ENCODE measurements around the gene NCOA3.

The NCOA3 gene

GRCh38 chr20:47647994-47648393, 146.3 kb downstream of the NCOA3 start:
- no peak for ATAC-seq
- TF ChIP-seq GLIS3 (CRISPR knock-in tag; IDR thresholded peaks at IDR 0.05) (no peak), TOX (CRISPR knock-in tag; IDR thresholded peaks at IDR 0.05; ENCODE audit: borderline replicate concordance) (no peak), CREB5 (CRISPR knock-in tag; IDR thresholded peaks at IDR 0.05; ENCODE audit: low read depth) (no peak), POU6F1 (CRISPR knock-in tag; IDR thresholded peaks at IDR 0.05; ENCODE audit: borderline replicate concordance, low read depth) (no peak), SNAI2 (CRISPR knock-in tag; IDR thresholded peaks at IDR 0.05) (no peak), OSR1 (CRISPR knock-in tag; IDR thresholded peaks at IDR 0.05) (no peak), CSDC2 (CRISPR knock-in tag; IDR thresholded peaks at IDR 0.05) (no peak), PPARA (CRISPR knock-in tag; IDR thresholded peaks at IDR 0.05; ENCODE audit: borderline replicate concordance) (no peak), ZNF8 (CRISPR knock-in tag; IDR thresholded peaks at IDR 0.05) (no peak), ISL1 (CRISPR knock-in tag; IDR thresholded peaks at IDR 0.05) (no peak), BACH2 (CRISPR knock-in tag; IDR thresholded peaks at IDR 0.05; ENCODE audit: borderline replicate concordance) (no peak), ZC3H10 (CRISPR knock-in tag; IDR thresholded peaks at IDR 0.05) (no peak), ZNF70 (CRISPR knock-in tag; IDR thresholded peaks at IDR 0.05) (no peak)
- TF ChIP-seq, protein P1, sequence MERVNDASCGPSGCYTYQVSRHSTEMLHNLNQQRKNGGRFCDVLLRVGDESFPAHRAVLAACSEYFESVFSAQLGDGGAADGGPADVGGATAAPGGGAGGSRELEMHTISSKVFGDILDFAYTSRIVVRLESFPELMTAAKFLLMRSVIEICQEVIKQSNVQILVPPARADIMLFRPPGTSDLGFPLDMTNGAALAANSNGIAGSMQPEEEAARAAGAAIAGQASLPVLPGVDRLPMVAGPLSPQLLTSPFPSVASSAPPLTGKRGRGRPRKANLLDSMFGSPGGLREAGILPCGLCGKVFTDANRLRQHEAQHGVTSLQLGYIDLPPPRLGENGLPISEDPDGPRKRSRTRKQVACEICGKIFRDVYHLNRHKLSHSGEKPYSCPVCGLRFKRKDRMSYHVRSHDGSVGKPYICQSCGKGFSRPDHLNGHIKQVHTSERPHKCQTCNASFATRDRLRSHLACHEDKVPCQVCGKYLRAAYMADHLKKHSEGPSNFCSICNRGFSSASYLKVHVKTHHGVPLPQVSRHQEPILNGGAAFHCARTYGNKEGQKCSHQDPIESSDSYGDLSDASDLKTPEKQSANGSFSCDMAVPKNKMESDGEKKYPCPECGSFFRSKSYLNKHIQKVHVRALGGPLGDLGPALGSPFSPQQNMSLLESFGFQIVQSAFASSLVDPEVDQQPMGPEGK (CRISPR knock-in tag; IDR thresholded peaks at IDR 0.05; ENCODE audit: borderline replicate concordance): no peak

DNA sequence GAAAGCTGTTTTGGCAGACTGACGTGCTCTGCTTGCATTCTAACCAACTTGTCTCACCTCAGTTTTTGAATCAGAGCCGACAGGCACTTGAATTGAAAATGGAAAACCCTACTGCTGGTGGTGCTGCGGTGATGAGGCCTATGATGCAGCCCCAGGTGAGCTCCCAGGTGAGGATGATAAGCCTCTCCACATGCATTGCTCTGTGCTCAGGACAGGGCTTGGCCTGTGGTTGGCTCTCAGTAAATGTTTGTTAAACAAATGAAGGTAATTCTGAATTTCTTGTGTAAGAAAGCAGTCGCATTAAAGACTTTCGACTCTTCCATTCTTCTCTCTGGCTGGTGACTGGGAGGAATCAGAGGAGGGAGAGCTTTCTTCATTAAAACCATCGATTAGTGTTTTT, 147.3 kb downstream of the NCOA3 start:
- ATAC-seq: no peak
- TF ChIP-seq CSDC2 (CRISPR knock-in tag; IDR thresholded peaks at IDR 0.05) (no peak), ZC3H10 (CRISPR knock-in tag; IDR thresholded peaks at IDR 0.05) (no peak), ZNF70 (CRISPR knock-in tag; IDR thresholded peaks at IDR 0.05) (no peak), TOX (CRISPR knock-in tag; IDR thresholded peaks at IDR 0.05; ENCODE audit: borderline replicate concordance) (no peak)

DNA sequence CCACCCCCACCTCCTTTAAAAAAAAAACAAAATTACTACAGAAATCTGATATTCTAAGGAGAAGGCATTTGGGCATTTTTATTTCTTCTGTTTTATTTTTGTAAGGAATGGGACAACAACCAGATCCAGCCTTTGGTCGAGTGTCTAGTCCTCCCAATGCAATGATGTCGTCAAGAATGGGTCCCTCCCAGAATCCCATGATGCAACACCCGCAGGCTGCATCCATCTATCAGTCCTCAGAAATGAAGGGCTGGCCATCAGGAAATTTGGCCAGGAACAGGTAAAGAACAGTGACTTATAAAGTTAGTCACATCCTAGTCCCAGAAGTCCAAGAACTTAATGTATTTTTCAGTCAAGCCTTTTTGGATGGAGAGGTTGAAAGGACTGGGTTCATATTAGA, 150.6 kb downstream of the NCOA3 start:
- TF ChIP-seq PPARA (CRISPR knock-in tag; IDR thresholded peaks at IDR 0.05; ENCODE audit: borderline replicate concordance) (no peak), GLIS3 (CRISPR knock-in tag; IDR thresholded peaks at IDR 0.05) (no peak), CSDC2 (CRISPR knock-in tag; IDR thresholded peaks at IDR 0.05) (no peak)
- no peak for ATAC-seq

- ATAC-seq: no peak
- no peak for TF ChIP-seq ARNTL (CRISPR knock-in tag; IDR thresholded peaks at IDR 0.05; ENCODE audit: borderline replicate concordance, low read depth)
- no peak for TF ChIP-seq ZNF70 (CRISPR knock-in tag; IDR thresholded peaks at IDR 0.05)
- no peak for TF ChIP-seq ZNF8 (CRISPR knock-in tag; IDR thresholded peaks at IDR 0.05)
- TF ChIP-seq TCF4 (CRISPR knock-in tag; IDR thresholded peaks at IDR 0.05; ENCODE audit: borderline replicate concordance): no peak
- TF ChIP-seq ISL1 (CRISPR knock-in tag; IDR thresholded peaks at IDR 0.05): no peak
- TF ChIP-seq, protein P1 (CRISPR knock-in tag; IDR thresholded peaks at IDR 0.05; ENCODE audit: borderline replicate concordance): no peak
- no peak for TF ChIP-seq ZNF565 (CRISPR knock-in tag; conservative IDR thresholded peaks at IDR 0.05; ENCODE audit: low read depth)
- no peak for TF ChIP-seq GLIS3 (CRISPR knock-in tag; IDR thresholded peaks at IDR 0.05)
- no peak for TF ChIP-seq CREB5 (CRISPR knock-in tag; IDR thresholded peaks at IDR 0.05; ENCODE audit: low read depth)
- no peak for TF ChIP-seq RARB (CRISPR knock-in tag; IDR thresholded peaks at IDR 0.05)
- TF ChIP-seq SNAI2 (CRISPR knock-in tag; IDR thresholded peaks at IDR 0.05): no peak
Measured at GRCh38 chr20:47652794-47653193, 151.1 kb downstream of the NCOA3 start.
